NOMO-1 (cell line): ENCODE results near the gene IL17RA.

Source experiments
- DNase-seq, 2 experiments: peaks; one replicate each; lab custom pipeline; 2025; ENCODE audit not compliant: unreplicated experiment in 2 of 2; lab: John Stamatoyannopoulos, UW

Gene IL17RA

GRCh38 chr22:17083255-17083654 lies 1.5 kb upstream of the IL17RA start:
- DNase-seq, result no peak

GRCh38 chr22:17083811-17084441 lies 874 bp upstream of the IL17RA start:
- no peak for DNase-seq

- no peak for DNase-seq
Measured at GRCh38 chr22:17085277-17086181, 729 bp downstream of the IL17RA start.

- peak; percentile 56 to 66 for DNase-seq
Measured at GRCh38 chr22:17086296-17086695, 1.5 kb downstream of the IL17RA start.

GRCh38 chr22:17086788-17087497 lies 2.1 kb downstream of the IL17RA start:
- peak in 1 of 2 experiments; percentile 18 for DNase-seq

GRCh38 chr22:17087498-17088131 lies 2.8 kb downstream of the IL17RA start:
- DNase-seq, result peak; percentile 58 to 82

GRCh38 chr22:17090550-17090949 lies 5.8 kb downstream of the IL17RA start:
- DNase-seq, result no peak

GRCh38 chr22:17091851-17092250 lies 7.1 kb downstream of the IL17RA start:
- DNase-seq, result no peak

GRCh38 chr22:17093081-17093480 lies 8.3 kb downstream of the IL17RA start:
- no peak for DNase-seq

GRCh38 chr22:17095538-17095937 lies 10.7 kb downstream of the IL17RA start:
- no peak for DNase-seq

- DNase-seq, result no peak
Measured at GRCh38 chr22:17096071-17096470, 11.3 kb downstream of the IL17RA start.

- DNase-seq, result peak in 1 of 2 experiments; percentile 13
Measured at GRCh38 chr22:17097062-17097461, 12.3 kb downstream of the IL17RA start.

- DNase-seq, result no peak
Measured at GRCh38 chr22:17097701-17098100, 12.9 kb downstream of the IL17RA start.

GRCh38 chr22:17098379-17098819 lies 13.6 kb downstream of the IL17RA start:
- DNase-seq, result peak; percentile 97 to 100

- DNase-seq, result no peak
Measured at GRCh38 chr22:17100621-17101020, 15.8 kb downstream of the IL17RA start.

GRCh38 chr22:17101475-17102296 lies 16.9 kb downstream of the IL17RA start:
- no peak for DNase-seq

- peak; percentile 38 to 46 for DNase-seq
Measured at GRCh38 chr22:17102297-17102667, 17.5 kb downstream of the IL17RA start.

GRCh38 chr22:17103351-17103750 lies 18.6 kb downstream of the IL17RA start:
- DNase-seq, result no peak

GRCh38 chr22:17104336-17104935 lies 19.6 kb downstream of the IL17RA start:
- DNase-seq, result no peak
